Suppressor macrophage (primary cell): ENCODE data around the gene ZBTB20.

Source experiments
- DNase-seq, 4 experiments: peaks; one replicate each; pipeline ENCODE4 v3.0.0-alpha.2; 2020 to 2022

ZBTB20 gene

GRCh38 chr3:114364806-114365654 lies 782.1 kb downstream of the ZBTB20 start:
- no peak for DNase-seq

- no peak for DNase-seq
These were observed 783.4 kb downstream of the ZBTB20 start for GRCh38 chr3:114363554-114364202.

- DNase-seq = peak in 2 of 4 experiments; percentile 12 to 42
These were observed 784.3 kb downstream of the ZBTB20 start for GRCh38 chr3:114362815-114363214.

GRCh38 chr3:114361391-114361790 lies 785.7 kb downstream of the ZBTB20 start:
- no peak for DNase-seq

GRCh38 chr3:114356525-114356924 lies 790.6 kb downstream of the ZBTB20 start:
- DNase-seq = no peak

GRCh38 chr3:114356066-114356465 lies 791.0 kb downstream of the ZBTB20 start:
- no peak for DNase-seq

- no peak for DNase-seq
These were observed 791.4 kb downstream of the ZBTB20 start for GRCh38 chr3:114355653-114356052.

- DNase-seq = no peak
These were observed 795.3 kb downstream of the ZBTB20 start for GRCh38 chr3:114351822-114352145.

- no peak for DNase-seq
These were observed 795.8 kb downstream of the ZBTB20 start for GRCh38 chr3:114351123-114351821.

GRCh38 chr3:114350690-114351089 lies 796.4 kb downstream of the ZBTB20 start:
- DNase-seq = no peak

- no peak for DNase-seq
These were observed 796.8 kb downstream of the ZBTB20 start for GRCh38 chr3:114350271-114350670.

GRCh38 chr3:114344492-114344891 lies 802.6 kb downstream of the ZBTB20 start:
- DNase-seq = no peak

GRCh38 chr3:114338651-114339357 lies 808.3 kb downstream of the ZBTB20 start:
- DNase-seq = no peak

GRCh38 chr3:114336857-114337256 lies 810.2 kb downstream of the ZBTB20 start:
- no peak for DNase-seq

GRCh38 chr3:114336122-114336697 lies 810.9 kb downstream of the ZBTB20 start:
- peak in 1 of 4 experiments; percentile 9 for DNase-seq

GRCh38 chr3:114333923-114334240 lies 813.2 kb downstream of the ZBTB20 start:
- DNase-seq = no peak

- DNase-seq = no peak
These were observed 813.7 kb downstream of the ZBTB20 start for GRCh38 chr3:114333180-114333922.

GRCh38 chr3:114332342-114333179 lies 814.5 kb downstream of the ZBTB20 start:
- no peak for DNase-seq

GRCh38 chr3:114331710-114332109 lies 815.4 kb downstream of the ZBTB20 start:
- DNase-seq = no peak

- no peak for DNase-seq
These were observed 816.1 kb downstream of the ZBTB20 start for GRCh38 chr3:114331007-114331406.

- DNase-seq = no peak
These were observed 817.3 kb downstream of the ZBTB20 start for GRCh38 chr3:114329823-114330222.
